GM20431 (cell line): ENCODE measurements around the gene ASTN2.

Source experiments
- in situ Hi-C: fragments of 300-500 bp; cut with MseI, MboI; formaldehyde crosslinking; loops from one replicate; pipeline ENCODE4 v1.15.0; 2020; ENCODE audit warnings: low sequenced_read_pairs; ENCODE audit not compliant: unreplicated experiment

The ASTN2 gene

DNA sequence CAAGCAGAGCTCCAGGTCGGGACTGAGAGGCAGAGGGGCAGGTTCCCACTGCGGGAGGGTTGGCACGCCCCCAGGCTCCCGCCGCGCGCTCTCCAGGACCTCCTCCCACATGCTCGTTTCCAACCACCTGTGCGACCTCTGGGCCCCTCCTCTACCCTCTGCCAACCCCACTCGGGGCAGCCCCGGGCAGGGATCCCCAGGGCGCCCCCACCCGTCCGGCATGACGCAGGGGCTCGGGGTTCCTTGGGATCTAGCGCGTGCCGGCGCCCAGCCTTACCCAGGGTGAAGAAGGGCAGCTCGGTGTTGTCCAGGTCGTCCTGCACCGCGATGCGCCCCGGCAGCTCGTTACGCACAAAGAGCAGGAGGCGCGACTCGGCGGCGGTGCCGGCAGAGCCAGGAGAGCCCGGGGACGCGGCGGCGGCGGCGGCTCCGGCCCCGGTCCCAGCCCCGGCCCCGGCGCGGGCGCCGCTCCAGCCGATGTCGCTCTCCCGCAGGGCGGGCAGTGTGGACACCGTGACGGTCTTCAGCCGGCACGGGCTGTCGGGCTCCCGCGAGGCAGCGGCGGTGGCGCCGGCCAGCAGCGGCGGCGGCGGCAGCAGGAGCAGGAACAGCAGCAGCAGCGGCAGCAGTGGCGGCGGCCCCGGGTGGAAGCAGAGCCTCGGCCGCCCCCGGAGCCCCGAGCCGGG is 494 bp downstream of the ASTN2 start:
- in situ Hi-C loops, result no loop called here

DNA sequence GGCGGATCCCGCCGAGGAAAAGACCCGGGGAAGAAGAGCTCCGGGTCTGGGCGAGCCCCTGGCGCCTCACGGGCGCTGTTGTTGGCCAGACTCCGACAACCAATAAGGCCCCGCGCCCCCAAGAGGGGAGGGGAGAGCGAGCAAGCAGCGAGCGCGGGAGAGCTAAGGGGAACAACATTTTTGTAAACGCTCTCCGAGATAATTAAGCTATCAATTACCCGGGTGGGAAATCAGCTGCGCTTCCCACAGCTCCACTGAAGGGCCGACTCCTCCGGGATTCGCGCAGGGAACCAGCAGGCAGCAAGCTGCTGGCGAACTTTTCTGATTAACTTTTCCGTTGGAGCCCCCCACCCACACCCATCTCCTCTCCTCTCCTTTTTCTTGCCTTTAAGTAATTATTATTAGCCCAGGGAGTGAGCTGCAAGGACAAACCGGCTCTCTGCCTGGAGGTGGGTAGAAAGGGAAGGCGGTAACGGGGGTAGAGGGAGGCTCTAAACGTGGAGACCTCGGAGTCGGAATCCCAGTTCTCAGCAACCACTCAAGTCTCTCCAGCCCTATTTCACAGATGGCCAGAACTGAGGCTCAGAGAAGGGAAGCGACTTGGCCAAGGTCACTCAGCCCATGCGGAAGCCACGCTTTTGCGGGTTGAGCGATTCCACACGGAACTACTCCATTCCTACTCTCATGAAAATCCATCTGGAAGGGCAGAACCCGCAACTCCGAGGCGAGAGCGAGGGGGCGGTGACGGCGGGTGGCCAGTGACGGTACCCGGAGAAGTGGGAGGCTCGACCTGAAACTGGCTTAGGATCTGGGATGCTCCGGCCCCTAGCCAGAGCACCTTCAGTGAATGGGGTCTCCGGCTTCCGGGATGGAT is 1.3 kb downstream of the ASTN2 start:
- in situ Hi-C loops, result no loop called here

DNA sequence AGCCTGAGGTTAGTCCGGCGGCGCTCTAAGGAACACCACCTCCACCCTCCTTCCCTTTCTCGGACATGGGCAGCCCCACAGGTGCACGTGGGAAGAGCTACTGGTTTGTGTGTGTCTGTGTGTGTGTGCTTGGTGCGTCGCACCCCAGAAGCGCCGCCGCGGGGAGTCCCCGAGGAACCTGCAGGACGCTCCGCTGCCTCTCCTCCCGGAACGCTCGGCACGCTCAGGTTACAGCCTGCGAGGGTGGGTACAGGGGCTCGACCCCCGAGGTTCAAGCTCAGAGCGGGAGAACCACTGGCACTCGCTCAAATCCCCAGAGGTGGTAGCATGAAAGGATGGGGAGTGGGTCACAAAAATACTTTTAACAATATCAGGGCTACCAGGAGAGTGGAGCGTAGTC is 2.0 kb downstream of the ASTN2 start:
- in situ Hi-C loops, result no loop called here

DNA sequence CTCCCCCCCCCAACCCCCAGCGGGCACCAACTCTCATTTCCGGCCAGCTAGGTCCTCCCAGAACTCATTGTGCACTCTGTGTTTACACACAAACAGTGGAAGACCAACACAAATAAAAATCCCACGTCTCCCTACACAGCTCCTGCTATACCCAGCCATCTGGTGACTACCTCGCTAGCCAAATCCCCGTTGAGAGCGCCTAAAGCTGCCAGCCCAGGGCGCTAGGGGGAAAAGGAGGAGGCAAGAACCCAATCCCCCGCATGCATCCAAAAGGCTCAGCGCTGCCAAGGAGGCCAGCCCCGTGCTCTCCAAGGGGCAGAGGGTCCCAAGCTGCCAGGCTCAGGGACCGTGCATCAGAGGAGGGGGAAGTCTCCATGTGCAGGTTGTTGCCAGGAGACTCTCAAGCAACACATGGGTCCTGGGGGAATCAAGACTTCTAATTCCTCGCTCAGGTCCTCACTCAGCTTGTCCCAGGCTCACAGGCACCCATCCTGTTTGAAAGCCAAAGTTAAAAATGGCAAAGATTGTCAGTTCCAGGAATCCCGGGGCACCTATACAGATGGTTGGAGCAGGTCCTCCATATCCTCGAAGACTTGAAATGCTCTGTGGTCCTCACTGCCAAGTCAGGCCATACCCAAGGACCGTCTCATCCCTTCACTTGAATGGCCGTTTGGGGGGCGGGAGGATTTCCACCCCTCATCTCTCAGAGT is 2.7 kb downstream of the ASTN2 start:
- in situ Hi-C loops, result no loop called here

DNA sequence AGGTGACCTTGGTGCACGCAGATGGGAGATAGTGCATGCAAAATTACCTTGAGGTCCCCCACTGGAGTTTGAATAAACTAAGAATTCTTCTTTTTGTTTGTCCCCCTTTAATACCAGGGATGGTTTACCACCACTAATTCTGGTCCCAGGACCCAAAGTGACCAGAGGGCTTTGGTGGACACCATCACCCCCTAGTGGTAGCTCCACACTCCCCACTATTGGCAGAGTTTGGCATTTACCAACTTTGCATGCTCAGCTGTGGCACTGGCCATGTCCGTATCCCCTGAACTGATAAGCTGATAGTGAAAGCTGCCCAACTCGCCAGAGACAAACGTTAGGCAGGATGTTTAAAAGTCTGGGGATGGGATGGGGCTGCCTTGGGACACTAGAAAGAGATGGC is 3.3 kb downstream of the ASTN2 start:
- in situ Hi-C loops, result no loop called here

DNA sequence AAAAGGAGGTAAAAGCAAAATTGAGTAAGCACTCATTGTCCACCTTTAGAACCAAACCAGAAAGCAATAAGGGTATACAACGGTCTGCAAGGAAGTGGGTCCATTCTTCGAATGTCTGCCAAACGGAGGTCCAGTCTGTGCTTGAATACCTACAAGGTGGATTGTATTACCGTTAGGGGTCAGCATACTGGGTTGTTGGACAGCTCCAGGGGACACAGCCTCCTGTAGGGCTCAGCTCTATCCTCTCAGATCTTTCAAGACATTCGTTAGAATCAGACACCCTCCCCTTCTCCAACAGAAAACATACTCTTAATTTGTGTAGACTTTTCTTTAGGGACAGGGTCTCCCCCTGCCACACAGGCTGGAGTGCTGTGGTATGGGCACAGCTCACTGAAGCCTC is 5.5 kb downstream of the ASTN2 start:
- in situ Hi-C loops, result no loop called here

DNA sequence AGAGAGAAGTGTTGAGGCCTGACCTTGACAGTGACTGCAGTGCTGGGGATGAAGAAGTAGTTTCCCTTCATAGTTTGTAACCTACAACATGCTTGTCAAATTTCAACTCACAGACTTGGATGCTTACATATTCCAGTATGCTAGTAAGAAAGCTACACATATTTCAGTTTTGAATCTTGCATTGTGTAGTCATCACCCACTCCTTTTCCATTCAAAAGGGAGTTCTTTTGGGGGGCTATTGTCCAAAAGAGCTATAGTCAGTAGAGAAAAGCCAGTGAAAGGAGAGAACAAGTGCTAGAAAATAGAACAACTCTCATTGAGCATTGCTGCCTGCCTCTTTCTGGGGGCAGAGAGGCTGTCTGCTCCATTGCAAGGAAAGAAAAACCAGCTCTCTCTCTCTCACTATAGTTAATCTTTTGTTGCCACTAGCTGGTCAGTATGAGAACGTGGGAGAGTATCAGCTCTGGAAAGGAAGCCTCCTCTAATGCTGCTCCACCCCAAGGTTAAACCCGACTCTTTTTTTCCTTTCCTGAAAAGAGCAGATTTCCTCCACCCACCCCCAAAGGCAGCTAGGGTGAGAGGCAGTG is 7.3 kb downstream of the ASTN2 start:
- in situ Hi-C loops, result no loop called here

DNA sequence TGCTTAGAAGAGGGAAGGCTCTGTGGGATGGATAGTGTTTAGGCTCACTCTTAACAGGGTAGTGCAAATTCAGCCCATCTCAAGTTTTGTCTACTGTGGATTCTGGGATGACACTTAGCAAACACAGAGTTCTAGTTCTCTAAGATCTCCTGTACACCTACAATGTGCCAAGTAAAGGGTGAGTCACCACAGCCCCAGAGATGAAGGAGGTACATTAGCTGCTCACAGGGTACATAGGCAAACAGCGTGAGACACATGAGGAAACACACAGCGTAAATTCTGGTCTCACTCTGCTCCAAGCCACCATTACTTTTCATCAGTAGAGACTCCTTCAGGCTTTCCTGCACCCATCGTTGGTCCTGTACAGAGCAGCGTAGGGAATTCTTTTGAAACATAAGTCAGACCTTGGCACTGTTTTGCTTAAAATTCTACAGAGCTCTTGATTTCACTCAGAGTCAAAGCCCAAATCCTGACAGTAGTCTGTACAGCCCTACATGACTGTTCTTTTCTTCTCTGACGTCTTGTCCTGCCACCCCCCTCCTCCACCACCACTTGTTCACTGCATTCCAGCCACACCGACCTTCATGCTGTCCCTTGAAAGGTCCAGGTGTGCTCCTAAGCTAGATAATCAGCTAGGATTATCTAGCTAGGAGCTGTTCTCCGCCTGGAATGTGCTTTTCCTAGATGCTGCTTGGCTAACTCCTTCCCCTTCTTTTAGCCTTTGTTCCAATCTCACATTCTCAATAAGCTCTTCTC is 8.7 kb downstream of the ASTN2 start:
- in situ Hi-C loops, result no loop called here

DNA sequence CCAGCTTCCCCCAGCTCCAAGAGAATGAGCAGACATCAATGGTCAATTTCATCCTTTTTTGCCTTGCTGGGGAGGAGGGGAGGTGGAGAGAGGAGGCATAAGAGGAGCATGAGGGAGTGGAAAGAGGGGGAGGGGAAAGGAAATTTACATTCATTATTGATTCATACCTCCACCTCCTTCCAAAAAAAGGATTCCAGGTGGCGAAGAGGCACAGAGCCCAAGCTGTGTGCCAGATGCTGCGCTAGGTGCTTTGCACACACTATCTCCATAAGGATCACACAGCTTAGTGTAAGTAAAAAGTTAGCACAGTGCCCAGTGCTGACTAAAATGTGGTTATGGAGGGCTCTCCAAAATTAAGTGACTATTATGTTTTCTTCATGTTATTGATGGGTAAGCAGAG is 11.0 kb downstream of the ASTN2 start:
- in situ Hi-C loops, result no loop called here

DNA sequence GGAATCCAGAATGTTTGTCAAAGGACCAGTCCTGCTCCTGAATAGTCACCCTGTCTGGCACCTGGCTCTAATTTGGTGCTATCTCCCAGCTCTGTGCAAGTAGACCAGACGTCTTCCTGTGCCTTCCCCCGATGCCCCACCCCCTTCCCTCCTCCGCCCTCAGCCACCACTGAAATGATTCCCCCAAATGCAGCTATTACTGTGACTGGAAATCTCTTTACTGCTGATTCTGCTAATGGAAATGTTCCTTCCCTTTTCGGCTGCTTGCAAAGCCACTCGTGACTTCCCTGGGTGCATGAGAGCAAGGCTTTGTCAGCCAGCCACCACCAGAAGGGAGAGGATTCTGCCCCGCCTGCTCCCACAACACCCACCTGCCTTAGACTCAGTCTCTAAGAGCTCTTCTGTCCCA is 11.4 kb downstream of the ASTN2 start:
- in situ Hi-C loops, result no loop called here

DNA sequence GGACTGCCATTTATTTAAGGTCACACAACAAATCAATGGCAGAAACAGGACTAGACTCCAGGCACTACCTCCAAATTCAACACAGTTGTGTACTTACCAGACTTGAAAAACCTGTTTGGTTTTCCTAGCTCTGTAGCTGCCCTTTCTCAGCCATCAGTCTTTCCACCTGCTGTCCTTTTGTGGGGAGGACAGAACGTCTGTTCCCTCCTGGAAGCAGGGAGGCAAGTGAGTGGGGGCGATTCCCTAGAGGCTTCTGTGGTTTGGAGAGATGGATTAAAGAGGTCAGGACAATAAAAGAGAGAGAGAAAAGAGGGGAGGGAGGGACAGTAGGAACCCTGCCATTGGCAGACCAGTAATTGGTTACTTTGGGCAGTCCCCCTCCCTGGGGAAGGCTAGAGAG is 14.7 kb downstream of the ASTN2 start:
- in situ Hi-C loops, result no loop called here

DNA sequence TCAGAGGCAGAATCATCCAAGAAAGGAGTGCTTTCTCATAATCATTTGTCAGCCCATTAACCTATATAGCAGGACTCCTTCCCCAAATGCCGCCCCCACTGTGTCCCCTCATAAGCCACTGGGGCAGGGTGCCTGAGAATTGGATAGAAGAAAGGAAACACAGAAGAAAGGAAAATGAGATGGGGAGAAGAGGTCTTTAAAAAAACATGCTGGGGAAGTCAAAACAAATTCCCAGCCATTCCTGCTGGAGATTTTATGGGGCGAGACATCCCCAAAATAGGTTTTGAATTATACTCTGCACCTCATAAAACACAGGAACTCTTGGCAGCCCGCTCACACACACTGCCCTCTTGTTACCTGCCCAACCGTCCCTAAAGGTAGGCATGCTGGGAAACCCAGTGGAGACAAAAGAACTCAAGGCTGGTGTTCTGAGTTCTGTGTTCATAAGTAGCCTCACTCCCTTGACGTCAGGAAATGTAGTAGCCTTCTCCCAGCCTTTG is 19.7 kb downstream of the ASTN2 start:
- in situ Hi-C loops, result no loop called here

DNA sequence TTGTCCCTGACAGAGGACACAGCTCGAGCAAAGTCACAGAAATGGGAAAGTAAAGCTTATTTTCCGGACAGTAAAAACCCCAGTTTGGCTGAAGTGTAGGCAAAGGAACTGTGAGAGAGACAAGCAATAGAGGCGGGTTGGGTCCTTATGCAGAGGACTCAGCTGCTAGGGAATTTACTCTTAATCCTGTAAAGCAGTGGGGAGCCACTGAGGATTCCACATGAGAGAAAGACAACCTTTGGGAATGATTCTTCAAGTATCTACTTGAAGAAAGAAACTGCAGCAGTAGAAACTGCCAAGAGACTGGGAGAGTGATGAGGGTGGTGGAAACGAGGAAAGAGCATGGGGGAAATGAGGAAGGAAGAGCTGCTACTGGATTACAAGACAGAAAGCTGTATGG is 20.2 kb downstream of the ASTN2 start:
- in situ Hi-C loops, result no loop called here

DNA sequence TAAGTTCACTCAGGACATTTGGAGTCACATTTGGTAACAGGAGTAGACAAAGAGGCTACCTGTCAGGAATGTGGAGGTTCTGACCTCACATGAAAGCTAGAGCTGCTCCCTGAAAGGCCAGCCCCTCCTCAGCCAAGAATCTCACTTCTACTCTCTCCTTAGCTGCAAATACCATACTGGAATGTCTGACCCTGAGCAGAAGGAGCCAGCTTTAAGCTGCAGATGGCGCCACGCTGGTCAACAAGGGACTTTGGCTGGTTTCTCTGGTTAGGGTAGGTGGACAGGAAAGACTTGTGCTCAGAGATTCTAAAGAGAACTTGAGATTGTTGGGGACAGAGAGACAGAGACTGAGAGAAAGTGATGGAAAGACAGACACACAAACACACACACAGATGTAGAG is 21.9 kb downstream of the ASTN2 start:
- in situ Hi-C loops, result no loop called here

DNA sequence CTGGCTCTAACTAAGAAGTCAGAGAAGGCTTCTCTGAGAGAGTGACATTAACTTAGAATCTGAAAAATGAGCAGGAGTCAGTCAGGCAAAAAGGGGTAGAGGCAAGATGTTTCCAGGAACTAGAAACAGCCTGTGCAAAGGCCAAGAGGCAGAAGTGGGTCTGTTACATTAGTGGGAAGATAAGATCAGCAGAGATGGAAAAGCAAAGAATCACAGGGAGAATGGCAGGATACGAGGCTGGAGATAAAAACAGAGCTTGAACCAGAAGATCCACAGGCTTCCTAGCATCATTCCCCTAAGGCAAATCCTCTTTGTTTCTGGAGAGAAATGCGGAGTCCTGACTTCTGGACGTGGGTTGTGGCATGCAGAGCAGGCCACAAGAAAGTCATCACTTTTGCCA is 27.4 kb downstream of the ASTN2 start:
- in situ Hi-C loops, result no loop called here

DNA sequence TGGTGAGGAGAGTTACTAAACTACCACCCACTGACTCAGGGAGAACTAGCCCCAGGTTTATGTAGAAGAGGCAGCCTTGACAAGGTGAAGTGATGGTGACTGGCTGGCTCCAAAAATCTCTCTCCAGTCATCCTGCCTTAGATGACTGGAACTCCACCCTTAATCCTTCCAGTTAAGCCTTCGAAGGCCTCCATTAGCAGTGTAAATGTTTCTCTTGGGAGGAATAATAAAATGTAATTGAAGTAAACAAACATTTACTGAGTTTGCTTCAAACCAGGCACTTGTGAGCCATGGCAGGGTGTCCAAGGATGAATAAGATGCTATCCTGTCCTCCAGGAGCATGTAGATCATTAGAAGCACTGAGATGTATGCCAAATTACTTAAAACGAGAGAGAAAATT is 35.5 kb downstream of the ASTN2 start:
- in situ Hi-C loops, result no loop called here

DNA sequence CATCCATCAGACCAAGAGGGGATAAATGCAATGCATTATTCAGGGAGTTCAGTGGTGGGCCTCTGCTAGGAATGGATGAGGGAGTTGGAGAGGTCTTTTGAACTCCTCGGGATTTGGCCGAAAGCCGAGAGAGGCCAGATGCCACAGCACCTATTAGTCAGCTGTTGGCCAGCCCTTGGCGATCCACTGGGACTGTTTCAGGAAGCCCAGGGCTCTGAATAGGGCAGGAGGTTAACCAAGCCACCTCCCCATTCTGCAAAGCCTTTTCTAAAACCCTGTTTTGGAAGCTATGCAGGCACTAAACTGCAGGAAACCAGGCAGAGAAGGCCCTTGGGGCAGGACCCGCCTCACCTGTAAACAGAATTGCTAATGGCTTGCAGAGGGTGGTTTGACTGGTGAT is 37.8 kb downstream of the ASTN2 start:
- in situ Hi-C loops, result no loop called here

DNA sequence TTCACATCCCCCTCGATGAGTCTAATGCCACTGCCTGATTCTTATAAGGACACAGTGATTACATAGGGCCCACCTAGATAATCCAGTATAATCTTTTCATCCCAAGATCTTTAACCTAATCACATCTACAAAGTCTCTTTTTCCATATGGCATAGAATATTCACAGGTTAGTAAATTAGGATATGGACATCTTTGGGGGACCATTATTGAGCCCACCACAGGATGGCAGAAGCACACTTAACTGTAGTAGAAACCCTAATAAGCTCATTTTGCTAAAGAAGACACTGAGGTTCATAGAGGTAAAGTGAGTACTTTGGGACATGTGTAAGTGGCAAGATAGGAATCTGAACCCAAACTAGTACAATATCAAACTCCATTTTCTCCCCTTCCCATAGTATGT is 38.9 kb downstream of the ASTN2 start:
- in situ Hi-C loops, result no loop called here

DNA sequence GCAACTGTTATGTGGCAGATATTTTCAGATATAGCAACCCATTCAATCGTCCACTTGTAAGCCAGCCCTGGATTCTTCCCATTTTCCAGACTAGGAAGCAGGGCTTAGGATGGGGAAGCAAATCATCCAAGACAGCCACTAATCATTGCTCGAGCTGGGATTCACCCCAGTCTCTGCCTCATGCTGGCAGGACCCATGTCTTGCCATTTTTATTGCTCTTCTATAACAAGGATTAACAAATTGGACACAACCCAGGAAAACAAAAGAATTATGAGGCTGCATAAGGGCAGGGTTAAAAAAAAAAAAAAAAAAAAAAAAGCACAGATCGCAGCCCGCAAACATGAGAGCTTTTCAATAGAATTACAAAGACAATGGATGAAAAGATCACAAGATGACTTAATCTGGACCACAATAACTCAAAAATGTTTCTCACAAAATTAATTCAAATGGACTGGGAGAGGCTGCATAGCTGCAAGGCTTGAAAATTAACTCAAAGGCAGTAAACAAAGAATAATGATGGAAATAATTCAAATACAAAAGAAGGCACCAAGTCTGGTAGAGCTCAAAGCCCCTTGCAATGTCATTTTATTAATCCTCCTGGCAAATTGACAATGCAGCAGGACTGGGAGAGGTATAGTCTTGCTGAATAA is 40.7 kb downstream of the ASTN2 start:
- in situ Hi-C loops, result no loop called here
